GM21526 (cell line): Measurements from ENCODE around the gene ACIN1.

Experiments
- ATAC-seq: cut with Tn5 transposase; IDR thresholded peaks from one replicate; pipeline ENCODE4 v1.9.1; 2021; ENCODE audit warnings: moderate library complexity; ENCODE audit not compliant: unreplicated experiment, low FRiP score

ACIN1 gene

GRCh38 chr14:23090254-23090636 is 4.7 kb downstream of the ACIN1 start:
- ATAC-seq: no peak

GRCh38 chr14:23089498-23090253 is 5.3 kb downstream of the ACIN1 start:
- ATAC-seq: no peak

GRCh38 chr14:23086565-23086964 is 8.4 kb downstream of the ACIN1 start:
- no peak for ATAC-seq

- no peak for ATAC-seq
These were observed 9.5 kb downstream of the ACIN1 start for GRCh38 chr14:23085458-23085857.

- no peak for ATAC-seq
These were observed 14.5 kb downstream of the ACIN1 start for GRCh38 chr14:23080474-23080873.

- no peak for ATAC-seq
These were observed 15.2 kb downstream of the ACIN1 start for GRCh38 chr14:23079716-23080115.

- ATAC-seq: no peak
These were observed 16.2 kb downstream of the ACIN1 start for GRCh38 chr14:23078692-23079116.

- ATAC-seq: no peak
These were observed 17.0 kb downstream of the ACIN1 start for GRCh38 chr14:23077962-23078361.

- ATAC-seq: no peak
These were observed 18.0 kb downstream of the ACIN1 start for GRCh38 chr14:23076785-23077408.

GRCh38 chr14:23074906-23075305 is 20.0 kb downstream of the ACIN1 start:
- ATAC-seq: no peak

- ATAC-seq: no peak
These were observed 22.9 kb downstream of the ACIN1 start for GRCh38 chr14:23071921-23072539.

GRCh38 chr14:23071244-23071920 is 23.6 kb downstream of the ACIN1 start:
- ATAC-seq: peak; percentile 70

- no peak for ATAC-seq
These were observed 24.4 kb downstream of the ACIN1 start for GRCh38 chr14:23070262-23071129.

GRCh38 chr14:23069413-23069806 is 25.5 kb downstream of the ACIN1 start:
- ATAC-seq: no peak

GRCh38 chr14:23068789-23069412 is 26.0 kb downstream of the ACIN1 start:
- no peak for ATAC-seq

GRCh38 chr14:23067847-23068788 is 26.8 kb downstream of the ACIN1 start:
- no peak for ATAC-seq

GRCh38 chr14:23066855-23067744 is 27.8 kb downstream of the ACIN1 start:
- no peak for ATAC-seq

- no peak for ATAC-seq
These were observed 28.6 kb downstream of the ACIN1 start for GRCh38 chr14:23066368-23066767.
